ENCODE measurements around the gene ARF3. TPM values are rescaled to one million over a fixed set of nuclear protein-coding genes. Genes with fewer than 3 reads are reported as not detected.

The ARF3 gene
- total and polyA plus RNA-seq, 9 of the 15 experiments (the other 6 are each of a cell fraction or from before 2014, with no cell fraction given) = 5.9 to 170 (median 64.4) TPM

DNA sequence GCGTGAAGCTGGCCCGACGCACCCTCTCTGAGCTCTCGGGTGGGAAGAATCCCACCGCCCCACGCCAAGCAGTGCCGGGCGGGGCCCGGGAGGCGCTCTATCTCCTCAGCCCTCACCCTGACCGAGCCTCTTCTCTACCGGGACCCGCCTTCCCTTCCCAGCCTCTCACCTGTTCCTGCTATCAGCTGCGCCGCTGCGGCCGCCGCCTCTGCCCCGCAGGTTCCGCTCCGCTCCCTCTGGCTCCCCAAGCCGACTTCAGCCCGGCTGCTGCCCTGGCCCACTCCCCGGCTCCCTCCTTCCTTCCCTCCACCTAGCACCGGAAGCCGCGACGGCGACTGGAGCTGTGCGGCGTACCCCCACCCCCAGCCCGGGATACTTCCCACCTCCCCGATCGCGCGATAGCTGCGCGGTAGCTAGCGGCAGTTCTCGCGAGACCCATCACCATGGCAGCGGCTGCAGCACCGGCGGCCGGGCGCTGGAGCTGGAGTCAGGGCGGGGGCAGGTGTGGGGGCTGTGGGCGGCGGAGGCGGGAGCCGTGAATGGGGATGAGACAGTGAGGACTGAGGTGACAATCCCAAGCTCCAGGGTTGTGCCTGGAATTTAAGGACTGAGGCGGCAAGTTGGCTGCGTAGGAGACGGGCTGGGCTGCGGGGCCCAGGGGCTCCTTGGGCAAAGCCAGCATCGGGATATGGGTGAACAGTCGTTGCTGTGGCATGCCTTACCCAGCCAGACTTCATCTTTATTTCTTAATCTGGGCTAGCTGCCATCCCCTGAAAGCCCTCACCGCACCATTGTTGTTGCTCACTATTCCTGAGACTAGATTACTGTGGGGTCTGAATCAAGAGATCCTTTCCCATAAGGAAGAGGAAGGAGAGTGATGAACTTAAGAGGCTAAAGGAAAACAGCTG is at the start of gene ARF3 (continued):
- TF ChIP-seq NR2C1 (IDR thresholded peaks at IDR 0.05) (no peak), NR2C1 (tag; IDR thresholded peaks at IDR 0.05) (no peak), DACH1 (IDR thresholded peaks at IDR 0.05; ENCODE audit: partially characterized antibody) (peak; percentile 72), YY1 (IDR thresholded peaks at IDR 0.05; ENCODE audit: borderline replicate concordance in 1 of 3, control insufficient read depth in 1 of 3, extremely low read depth in 1 of 3, insufficient read depth in 3 of 3, insufficient read length in 1 of 3, insufficient replicate concordance in 2 of 3, low read depth in 1 of 3, low read length in 2 of 3) (peak in 1 of 3 experiments; percentile 8), POLR2G (IDR thresholded peaks at IDR 0.05; ENCODE audit: low read depth, low read length) (peak; percentile 95), MEIS2 (IDR thresholded peaks at IDR 0.05; ENCODE audit: partially characterized antibody) (no peak), CHD4 (IDR thresholded peaks at IDR 0.05; ENCODE audit: insufficient read depth, insufficient replicate concordance, low read depth, low read length, poor library complexity, severe bottlenecking) (peak; percentile 30), ZNF347 (CRISPR knock-in tag; IDR thresholded peaks at IDR 0.05; ENCODE audit: low read depth) (no peak), ARHGAP35 (IDR thresholded peaks at IDR 0.05; ENCODE audit: partially characterized antibody) (peak; percentile 98), NCOA2 (IDR thresholded peaks at IDR 0.05; ENCODE audit: partially characterized antibody in 2 of 2) (no peak), NKRF (IDR thresholded peaks at IDR 0.05; ENCODE audit: borderline replicate concordance) (peak; percentile 63), RBBP5 (IDR thresholded peaks at IDR 0.05; ENCODE audit: borderline replicate concordance, insufficient read depth, low read length, poor library complexity, severe bottlenecking) (peak; percentile 73), ETS2 (tag; IDR thresholded peaks at IDR 0.05; ENCODE audit: borderline replicate concordance, poor library complexity, severe bottlenecking) (no peak), CCNT2 (IDR thresholded peaks at IDR 0.05; ENCODE audit: borderline replicate concordance, extremely low read depth, insufficient read length, low read depth, low read length) (peak; percentile 44)
- TF ChIP-seq, protein P1, sequence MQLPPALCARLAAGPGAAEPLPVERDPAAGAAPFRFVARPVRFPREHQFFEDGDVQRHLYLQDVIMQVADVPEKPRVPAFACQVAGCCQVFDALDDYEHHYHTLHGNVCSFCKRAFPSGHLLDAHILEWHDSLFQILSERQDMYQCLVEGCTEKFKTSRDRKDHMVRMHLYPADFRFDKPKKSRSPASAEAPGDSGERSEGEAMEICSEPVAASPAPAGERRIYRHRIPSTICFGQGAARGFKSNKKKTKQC (CRISPR knock-in tag; IDR thresholded peaks at IDR 0.05) = 0 out of 2 replicates have a peak, but pooled peaks have one; percentile 60

Data from K562 (cell line).